ENCODE results near the gene SHISA7.

The SHISA7 gene

DNA sequence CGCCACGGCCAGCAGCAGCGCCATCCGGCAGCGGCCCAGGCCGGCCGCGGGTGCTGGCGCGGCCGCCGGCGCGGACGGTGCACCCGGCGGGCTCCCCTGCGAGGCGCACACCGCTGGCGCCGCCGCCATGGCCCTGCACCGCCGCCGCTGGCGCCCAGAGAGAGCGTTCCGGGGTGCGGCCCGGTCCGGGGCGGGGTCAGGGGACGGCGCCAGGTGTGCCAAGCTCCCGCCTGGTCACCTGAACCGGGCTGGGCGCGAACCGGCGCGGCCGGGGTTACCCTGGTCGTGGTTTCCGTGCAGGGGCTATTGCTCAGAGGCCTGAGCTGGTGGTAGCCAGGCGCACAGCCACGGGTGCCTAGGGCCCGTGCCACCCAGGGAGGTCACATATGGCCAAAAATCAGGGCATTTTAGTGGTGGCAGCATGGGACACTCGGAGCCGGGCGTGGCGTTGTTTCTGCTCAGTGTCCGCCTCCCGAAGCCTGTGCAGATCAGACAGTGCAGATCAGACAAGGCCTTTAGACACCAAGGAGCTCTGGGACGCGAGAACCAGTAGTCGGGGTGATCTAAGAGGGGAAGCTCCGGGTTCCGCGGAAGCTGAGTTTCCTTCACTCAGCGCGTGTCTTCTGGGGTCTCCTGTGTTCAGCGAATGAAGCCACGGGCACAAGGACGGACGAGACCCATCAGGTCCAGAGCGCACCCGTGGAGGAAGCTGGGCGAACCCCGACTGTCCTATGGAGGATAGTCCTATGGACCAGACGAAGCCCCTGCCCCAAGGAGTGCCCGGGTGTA lies 58.8 kb downstream of the SHISA7 start, which contains the start of gene TMEM238:
Gene TMEM238 (minus strand): TSS at position 162 of the 789 bp plus-strand sequence. CDS start 33 bp downstream, at position 129.
- TF ChIP-seq, protein P1, sequence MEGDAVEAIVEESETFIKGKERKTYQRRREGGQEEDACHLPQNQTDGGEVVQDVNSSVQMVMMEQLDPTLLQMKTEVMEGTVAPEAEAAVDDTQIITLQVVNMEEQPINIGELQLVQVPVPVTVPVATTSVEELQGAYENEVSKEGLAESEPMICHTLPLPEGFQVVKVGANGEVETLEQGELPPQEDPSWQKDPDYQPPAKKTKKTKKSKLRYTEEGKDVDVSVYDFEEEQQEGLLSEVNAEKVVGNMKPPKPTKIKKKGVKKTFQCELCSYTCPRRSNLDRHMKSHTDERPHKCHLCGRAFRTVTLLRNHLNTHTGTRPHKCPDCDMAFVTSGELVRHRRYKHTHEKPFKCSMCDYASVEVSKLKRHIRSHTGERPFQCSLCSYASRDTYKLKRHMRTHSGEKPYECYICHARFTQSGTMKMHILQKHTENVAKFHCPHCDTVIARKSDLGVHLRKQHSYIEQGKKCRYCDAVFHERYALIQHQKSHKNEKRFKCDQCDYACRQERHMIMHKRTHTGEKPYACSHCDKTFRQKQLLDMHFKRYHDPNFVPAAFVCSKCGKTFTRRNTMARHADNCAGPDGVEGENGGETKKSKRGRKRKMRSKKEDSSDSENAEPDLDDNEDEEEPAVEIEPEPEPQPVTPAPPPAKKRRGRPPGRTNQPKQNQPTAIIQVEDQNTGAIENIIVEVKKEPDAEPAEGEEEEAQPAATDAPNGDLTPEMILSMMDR (IDR thresholded peaks at IDR 0.05): no peak
- peak within 1 kb of the TSS; percentile 83 for H3K4me3 ChIP-seq
- no peak for DNase-seq (ENCODE audit: low spot score)
- peak within 1 kb of the TSS; percentile 79 to 97 for H3K27ac ChIP-seq

DNA sequence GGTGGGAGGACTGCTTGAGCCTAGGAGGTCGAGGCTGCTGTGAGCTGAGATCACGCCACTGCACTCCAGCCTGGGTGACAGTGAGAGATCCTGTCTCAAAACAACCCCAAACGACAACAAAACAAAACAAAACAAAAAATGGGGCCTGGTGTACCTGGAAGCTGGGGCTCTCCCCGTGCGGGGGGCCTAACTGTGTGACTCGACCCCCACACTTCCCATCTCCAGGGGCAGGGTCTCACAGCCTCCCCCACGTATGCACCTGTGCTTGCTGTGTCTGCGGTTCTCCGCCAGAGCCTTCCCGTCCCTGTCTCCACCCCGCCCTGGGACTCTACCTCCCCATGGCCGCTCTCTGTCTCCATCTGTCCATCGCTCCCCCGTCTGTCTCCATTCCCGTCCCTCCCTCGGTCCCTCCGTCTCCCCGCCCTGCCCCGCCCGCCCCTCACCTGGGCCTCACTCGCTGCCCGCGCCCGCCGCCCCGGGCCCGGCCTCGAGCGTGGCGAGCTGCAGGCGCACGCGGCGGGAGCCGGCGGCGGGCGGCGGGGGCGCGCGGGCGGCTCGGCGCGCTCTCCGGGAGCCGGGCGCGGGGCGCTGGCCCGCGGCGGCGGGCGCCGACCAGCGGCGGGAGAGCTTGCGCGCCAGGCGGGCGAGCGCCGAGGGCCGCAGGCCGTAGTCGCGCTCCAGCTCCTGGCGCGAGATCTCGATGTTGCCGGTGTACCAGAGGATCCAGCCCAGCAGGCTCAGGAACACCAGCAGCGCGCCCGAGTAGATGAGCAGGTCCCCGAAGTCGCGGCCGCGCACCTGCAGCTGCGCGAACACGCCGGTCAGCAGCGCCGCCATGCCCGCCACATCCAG lies 59.6 kb downstream of the SHISA7 start:
- DNase-seq (ENCODE audit: low spot score): no peak
- Histone ChIP-seq H3K27ac (peak overlapping the region in 1 of 2 donors; percentile 97), H3K4me3 (peak overlapping the region; percentile 83)
- TF ChIP-seq, protein P1 (IDR thresholded peaks at IDR 0.05): no peak

- Histone ChIP-seq H3K27ac (no peak overlapping the region), H3K4me3 (no peak overlapping the region)
- TF ChIP-seq, protein P1 (IDR thresholded peaks at IDR 0.05): no peak
- no peak for DNase-seq (ENCODE audit: low spot score)
These were observed 60.5 kb downstream of the SHISA7 start for GRCh38 chr19:55382522-55383054.

GRCh38 chr19:55382013-55382412 lies 61.1 kb downstream of the SHISA7 start:
- Histone ChIP-seq H3K4me3 (no peak overlapping the region), H3K27ac (no peak overlapping the region)
- TF ChIP-seq, protein P1 (IDR thresholded peaks at IDR 0.05): no peak
- DNase-seq (ENCODE audit: low spot score): no peak

DNA sequence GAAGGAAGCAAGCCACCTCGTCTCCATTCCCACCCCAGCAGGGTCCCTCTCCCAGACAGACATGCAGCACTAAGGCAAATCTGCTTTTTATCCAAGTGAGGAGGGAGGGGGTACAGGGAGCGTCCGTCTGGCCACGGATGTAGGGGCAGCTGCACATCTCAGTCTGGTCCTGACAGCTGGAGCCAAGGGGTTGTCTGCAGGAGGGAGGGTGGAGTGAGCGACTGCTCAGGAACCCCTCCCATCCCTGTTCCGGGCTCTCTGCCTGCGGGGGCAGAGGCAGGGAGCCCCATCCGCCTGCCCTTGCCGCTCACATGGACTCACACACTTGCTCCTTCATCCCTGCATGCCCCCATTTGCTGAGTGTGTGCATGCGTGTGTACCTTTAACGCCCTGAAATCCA lies 63.9 kb downstream of the SHISA7 start:
- TF ChIP-seq, protein P1 (IDR thresholded peaks at IDR 0.05): no peak
- no peak for DNase-seq (ENCODE audit: low spot score)
- no peak overlapping the region for H3K4me3 ChIP-seq
- no peak overlapping the region for H3K27ac ChIP-seq
